PFSK-1 (cell line): ENCODE results near the gene ACY1.

Experiments
- POLR2AphosphoS5 ChIP-seq: IDR thresholded peaks from 2 replicates; pipeline ENCODE4 v1.6.1; 2012; ENCODE audit warnings: low read depth, mild to moderate bottlenecking, control low read depth, low read length, moderate library complexity
- REST ChIP-seq, 2 experiments: IDR thresholded peaks; 2 replicates each; pipeline versions ENCODE4 v1.6.1 to v1.8.0; 2011 to 2012; ENCODE audit warnings: low read depth in 2 of 2, low read length in 2 of 2, control low read depth in 1 of 2, inconsistent platforms in 1 of 2, mild to moderate bottlenecking in 1 of 2, moderate library complexity in 1 of 2; ENCODE audit not compliant: insufficient read depth in 1 of 2

GRCh38 chr3:51978143-51978502 is 5.2 kb upstream of the ACY1 start:
- TF ChIP-seq REST (IDR thresholded peaks at IDR 0.05; ENCODE audit: insufficient read depth in 1 of 2, low read depth in 2 of 2, low read length in 2 of 2): no peak
- no peak for TF ChIP-seq POLR2AphosphoS5
